Effector CD4-positive, alpha-beta T cell (primary cell): ENCODE results near the gene C4A.
"Not testable (repeated sequence)": the region's sequence is repeated elsewhere in the genome, so short reads cannot be mapped to it uniquely, and the experiment has no call there.

Experiments used
- DNase-seq: peaks from one replicate; pipeline ENCODE4 v3.0.0-alpha.2; 2020
- total RNA-seq: gene quantifications from one replicate; lab custom pipeline; 2026; lab: John Stamatoyannopoulos, UW

C4A gene
- total RNA-seq: 1.1 reads per million

GRCh38 chr6:31981744-31982143, at the start of gene C4A:
Gene C4A (plus strand): TSS chr6:31982057. CDS start chr6:31982108, 51 bp downstream.
- not testable (repeated sequence) for DNase-seq

GRCh38 chr6:31932137-31932536, 49.7 kb upstream of the C4A start:
- not testable (repeated sequence) for DNase-seq

GRCh38 chr6:31933537-31933936, 48.3 kb upstream of the C4A start:
- DNase-seq: no peak

- DNase-seq: no peak
These were observed 46.8 kb upstream of the C4A start for GRCh38 chr6:31935021-31935420.

- no peak for DNase-seq
These were observed 46.0 kb upstream of the C4A start for GRCh38 chr6:31935823-31936222.

GRCh38 chr6:31940256-31940664, 41.6 kb upstream of the C4A start:
- DNase-seq: no peak

GRCh38 chr6:31943742-31944141, 38.1 kb upstream of the C4A start:
- DNase-seq: no peak

- DNase-seq: no peak
These were observed 36.7 kb upstream of the C4A start for GRCh38 chr6:31945154-31945506.

- no peak for DNase-seq
These were observed 36.1 kb upstream of the C4A start, which contains the start of gene CFB for GRCh38 chr6:31945507-31946369. Gene CFB (plus strand): TSS chr6:31946095. CDS start chr6:31946222, 127 bp downstream.

- DNase-seq: no peak
These were observed 35.4 kb upstream of the C4A start for GRCh38 chr6:31946370-31946885.

GRCh38 chr6:31947070-31947675, 34.7 kb upstream of the C4A start:
- no peak for DNase-seq

GRCh38 chr6:31947864-31948263, 34.0 kb upstream of the C4A start:
- DNase-seq: no peak

GRCh38 chr6:31948306-31948705, 33.6 kb upstream of the C4A start:
- DNase-seq: no peak

GRCh38 chr6:31948753-31949413, 33.0 kb upstream of the C4A start:
- DNase-seq: no peak

GRCh38 chr6:31949926-31950548, 31.8 kb upstream of the C4A start:
- no peak for DNase-seq

GRCh38 chr6:31952140-31952805, 29.6 kb upstream of the C4A start:
- DNase-seq: no peak

GRCh38 chr6:31952890-31953289, 29.0 kb upstream of the C4A start:
- DNase-seq: no peak

GRCh38 chr6:31954511-31954910, 27.3 kb upstream of the C4A start:
- no peak for DNase-seq

- no peak for DNase-seq
These were observed 25.1 kb upstream of the C4A start for GRCh38 chr6:31956796-31957195.

- no peak for DNase-seq
These were observed 23.5 kb upstream of the C4A start for GRCh38 chr6:31958412-31958740.

GRCh38 chr6:31958741-31959739, 22.8 kb upstream of the C4A start, which contains the start of the genes NELFE and SKIC2:
Gene NELFE (minus strand): TSS chr6:31958971. CDS start chr6:31958446, 525 bp downstream.
Gene SKIC2 (plus strand): TSS chr6:31959175. CDS start chr6:31959193, 18 bp downstream.
- DNase-seq: peak; percentile 97
